Erythroblast (primary cell): ENCODE results near the gene HOXC5.

Source experiments
- GATA1 ChIP-seq: IDR thresholded peaks from 2 replicates; pipeline ENCODE4 v1.6.1; 2011; ENCODE audit warnings: low read depth, mild to moderate bottlenecking, control low read depth, low read length, moderate library complexity
- POLR2A ChIP-seq: IDR thresholded peaks from 2 replicates; pipeline ENCODE4 v1.6.1; 2011; ENCODE audit warnings: mild to moderate bottlenecking, low read length

DNA sequence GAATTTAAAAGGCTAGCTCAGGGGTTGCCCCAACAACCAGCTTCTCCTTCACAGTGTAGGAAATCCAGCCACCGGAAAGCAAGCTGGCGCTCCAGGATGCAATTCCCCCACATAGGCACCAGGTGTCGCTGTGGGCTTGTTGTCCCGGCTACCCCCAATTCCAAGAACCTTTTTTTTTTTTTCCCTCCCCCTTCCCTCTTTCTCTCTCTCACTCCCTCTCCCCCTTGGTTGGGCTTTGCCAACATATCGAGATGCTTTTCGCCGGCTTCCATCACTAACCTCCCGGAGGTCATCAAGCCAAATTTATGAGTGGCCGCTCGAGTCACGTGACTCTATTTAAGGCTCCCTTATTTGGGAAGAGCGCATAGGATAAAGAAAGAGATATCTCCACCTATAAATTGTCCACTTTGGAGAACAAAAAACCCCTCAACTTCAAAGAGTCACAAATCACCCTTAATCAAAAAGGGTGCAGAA is at the start of gene HOXC5:
- no peak for TF ChIP-seq POLR2A
- TF ChIP-seq GATA1, result no peak
